ENCODE results near the gene CEP192. TPM values are rescaled to one million over a fixed set of nuclear protein-coding genes. Genes with fewer than 3 reads are reported as not detected.

CEP192 gene
- total and polyA plus RNA-seq, 2 of the 13 experiments (the other 11 are each of a cell fraction or from before 2014, with no cell fraction given), result 15.3 to 24.7 TPM

- no peak for TF ChIP-seq ZFP90 (CRISPR knock-in tag; IDR thresholded peaks at IDR 0.05; ENCODE audit: borderline replicate concordance)
- TF ChIP-seq ZNF263 (CRISPR knock-in tag; IDR thresholded peaks at IDR 0.05), result no peak
- TF ChIP-seq ZNF367 (CRISPR knock-in tag; IDR thresholded peaks at IDR 0.05; ENCODE audit: borderline replicate concordance), result no peak
- TF ChIP-seq, protein P1, sequence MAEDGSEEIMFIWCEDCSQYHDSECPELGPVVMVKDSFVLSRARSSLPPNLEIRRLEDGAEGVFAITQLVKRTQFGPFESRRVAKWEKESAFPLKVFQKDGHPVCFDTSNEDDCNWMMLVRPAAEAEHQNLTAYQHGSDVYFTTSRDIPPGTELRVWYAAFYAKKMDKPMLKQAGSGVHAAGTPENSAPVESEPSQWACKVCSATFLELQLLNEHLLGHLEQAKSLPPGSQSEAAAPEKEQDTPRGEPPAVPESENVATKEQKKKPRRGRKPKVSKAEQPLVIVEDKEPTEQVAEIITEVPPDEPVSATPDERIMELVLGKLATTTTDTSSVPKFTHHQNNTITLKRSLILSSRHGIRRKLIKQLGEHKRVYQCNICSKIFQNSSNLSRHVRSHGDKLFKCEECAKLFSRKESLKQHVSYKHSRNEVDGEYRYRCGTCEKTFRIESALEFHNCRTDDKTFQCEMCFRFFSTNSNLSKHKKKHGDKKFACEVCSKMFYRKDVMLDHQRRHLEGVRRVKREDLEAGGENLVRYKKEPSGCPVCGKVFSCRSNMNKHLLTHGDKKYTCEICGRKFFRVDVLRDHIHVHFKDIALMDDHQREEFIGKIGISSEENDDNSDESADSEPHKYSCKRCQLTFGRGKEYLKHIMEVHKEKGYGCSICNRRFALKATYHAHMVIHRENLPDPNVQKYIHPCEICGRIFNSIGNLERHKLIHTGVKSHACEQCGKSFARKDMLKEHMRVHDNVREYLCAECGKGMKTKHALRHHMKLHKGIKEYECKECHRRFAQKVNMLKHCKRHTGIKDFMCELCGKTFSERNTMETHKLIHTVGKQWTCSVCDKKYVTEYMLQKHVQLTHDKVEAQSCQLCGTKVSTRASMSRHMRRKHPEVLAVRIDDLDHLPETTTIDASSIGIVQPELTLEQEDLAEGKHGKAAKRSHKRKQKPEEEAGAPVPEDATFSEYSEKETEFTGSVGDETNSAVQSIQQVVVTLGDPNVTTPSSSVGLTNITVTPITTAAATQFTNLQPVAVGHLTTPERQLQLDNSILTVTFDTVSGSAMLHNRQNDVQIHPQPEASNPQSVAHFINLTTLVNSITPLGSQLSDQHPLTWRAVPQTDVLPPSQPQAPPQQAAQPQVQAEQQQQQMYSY (CRISPR knock-in tag; IDR thresholded peaks at IDR 0.05), result no peak
- no peak for TF ChIP-seq ZNF264 (CRISPR knock-in tag; IDR thresholded peaks at IDR 0.05)
- no peak for TF ChIP-seq THAP9 (CRISPR knock-in tag; IDR thresholded peaks at IDR 0.05; ENCODE audit: borderline replicate concordance)
Measured at GRCh38 chr18:13003466-13003896, 12.3 kb downstream of the CEP192 start (continued).

DNA sequence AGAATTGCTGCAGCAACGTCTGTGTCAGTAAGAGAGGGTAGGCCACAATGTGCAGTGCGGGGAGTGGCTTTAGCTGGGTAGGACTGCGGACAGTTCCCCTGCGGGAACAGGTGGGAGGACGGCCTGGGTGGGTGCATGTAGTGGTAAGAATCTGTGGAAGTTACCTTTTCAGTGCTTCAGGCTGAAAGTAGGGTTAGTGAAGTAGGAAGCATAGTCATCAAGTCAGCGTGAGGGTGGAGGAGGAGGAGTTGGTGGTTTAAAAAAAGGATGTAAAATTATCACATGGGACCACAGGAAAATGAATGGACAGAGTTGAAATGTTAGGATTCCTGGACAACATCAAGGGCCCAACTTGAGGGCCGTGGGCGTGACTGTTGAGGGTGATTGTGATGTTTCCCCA, 13.2 kb downstream of the CEP192 start:
- no peak overlapping the region for H3K9ac ChIP-seq (ENCODE audit: insufficient read depth, low read depth, low read length)
- no peak for FAIRE-seq
- in situ Hi-C loops (cut with HindIII; ENCODE audit: extremely low pct_ligation_motif_present, low pct_unique_long_range_greater_than_20kb), result loop anchor here (25.0 kb wide), 1 partner anchor 633 kb away; no protein-coding TSS in a partner anchor
- H4K20me1 ChIP-seq (ENCODE audit: insufficient read depth, low read length), result no peaks in the 10 kb centered on the region
- POLR2A ChIA-PET, result no interaction called here
- peaks cover 5% of the 10 kb centered on the region for H3K79me2 ChIP-seq (ENCODE audit: insufficient read depth, low read length)
- no peak overlapping the region for H2AFZ ChIP-seq (ENCODE audit: low read length)
- intact Hi-C loops (cut with micrococcal nuclease; ENCODE audit: unreplicated experiment), result no loop called here
- no peak overlapping the region for H3K4me2 ChIP-seq (ENCODE audit: low read depth, low read length)
- H3K27ac ChIP-seq (ENCODE audit: extremely low read length, insufficient read depth, low read length), result no peak overlapping the region
- H3K36me3 ChIP-seq (replicated peaks in 1 of 2; ENCODE audit: control insufficient read depth in 1 of 2, insufficient read depth in 2 of 2, low read length in 2 of 2), result peaks cover 7 to 52% of the 10 kb centered on the region in 2 experiments; a peak in 4 of 5 replicates
- 98% methylated on average over 8 of the region's 8 CpGs for WGBS (ENCODE audit: low lambda C conversion rate)
- H3K4me1 ChIP-seq (ENCODE audit: insufficient read depth, low read length), result no peaks in the 10 kb centered on the region
- BruUV-seq (replicated peaks), result no TSS peak
- CTCF ChIA-PET (ENCODE audit: low intra/inter-chr PET ratio, low total read pairs), result no interaction called here
- no peaks in the 10 kb centered on the region; a peak in 1 of 5 replicates for H3K27me3 ChIP-seq (ENCODE audit: control insufficient read depth in 1 of 2, insufficient read depth in 2 of 2, low read length in 2 of 2)
- no peaks in the 10 kb centered on the region for H3K9me3 ChIP-seq (ENCODE audit: low read length)
- H3K4me3 ChIP-seq (replicated peaks in 1 of 3; ENCODE audit: insufficient read depth in 1 of 3, low read depth in 2 of 3, low read length in 3 of 3), result no peak overlapping the region
- DNase-seq (ENCODE audit: low spot score), result no peak
- ATAC-seq, result no peak
- no peak for TF ChIP-seq HOXA3 (CRISPR knock-in tag; IDR thresholded peaks at IDR 0.05)
- TF ChIP-seq, protein P2, sequence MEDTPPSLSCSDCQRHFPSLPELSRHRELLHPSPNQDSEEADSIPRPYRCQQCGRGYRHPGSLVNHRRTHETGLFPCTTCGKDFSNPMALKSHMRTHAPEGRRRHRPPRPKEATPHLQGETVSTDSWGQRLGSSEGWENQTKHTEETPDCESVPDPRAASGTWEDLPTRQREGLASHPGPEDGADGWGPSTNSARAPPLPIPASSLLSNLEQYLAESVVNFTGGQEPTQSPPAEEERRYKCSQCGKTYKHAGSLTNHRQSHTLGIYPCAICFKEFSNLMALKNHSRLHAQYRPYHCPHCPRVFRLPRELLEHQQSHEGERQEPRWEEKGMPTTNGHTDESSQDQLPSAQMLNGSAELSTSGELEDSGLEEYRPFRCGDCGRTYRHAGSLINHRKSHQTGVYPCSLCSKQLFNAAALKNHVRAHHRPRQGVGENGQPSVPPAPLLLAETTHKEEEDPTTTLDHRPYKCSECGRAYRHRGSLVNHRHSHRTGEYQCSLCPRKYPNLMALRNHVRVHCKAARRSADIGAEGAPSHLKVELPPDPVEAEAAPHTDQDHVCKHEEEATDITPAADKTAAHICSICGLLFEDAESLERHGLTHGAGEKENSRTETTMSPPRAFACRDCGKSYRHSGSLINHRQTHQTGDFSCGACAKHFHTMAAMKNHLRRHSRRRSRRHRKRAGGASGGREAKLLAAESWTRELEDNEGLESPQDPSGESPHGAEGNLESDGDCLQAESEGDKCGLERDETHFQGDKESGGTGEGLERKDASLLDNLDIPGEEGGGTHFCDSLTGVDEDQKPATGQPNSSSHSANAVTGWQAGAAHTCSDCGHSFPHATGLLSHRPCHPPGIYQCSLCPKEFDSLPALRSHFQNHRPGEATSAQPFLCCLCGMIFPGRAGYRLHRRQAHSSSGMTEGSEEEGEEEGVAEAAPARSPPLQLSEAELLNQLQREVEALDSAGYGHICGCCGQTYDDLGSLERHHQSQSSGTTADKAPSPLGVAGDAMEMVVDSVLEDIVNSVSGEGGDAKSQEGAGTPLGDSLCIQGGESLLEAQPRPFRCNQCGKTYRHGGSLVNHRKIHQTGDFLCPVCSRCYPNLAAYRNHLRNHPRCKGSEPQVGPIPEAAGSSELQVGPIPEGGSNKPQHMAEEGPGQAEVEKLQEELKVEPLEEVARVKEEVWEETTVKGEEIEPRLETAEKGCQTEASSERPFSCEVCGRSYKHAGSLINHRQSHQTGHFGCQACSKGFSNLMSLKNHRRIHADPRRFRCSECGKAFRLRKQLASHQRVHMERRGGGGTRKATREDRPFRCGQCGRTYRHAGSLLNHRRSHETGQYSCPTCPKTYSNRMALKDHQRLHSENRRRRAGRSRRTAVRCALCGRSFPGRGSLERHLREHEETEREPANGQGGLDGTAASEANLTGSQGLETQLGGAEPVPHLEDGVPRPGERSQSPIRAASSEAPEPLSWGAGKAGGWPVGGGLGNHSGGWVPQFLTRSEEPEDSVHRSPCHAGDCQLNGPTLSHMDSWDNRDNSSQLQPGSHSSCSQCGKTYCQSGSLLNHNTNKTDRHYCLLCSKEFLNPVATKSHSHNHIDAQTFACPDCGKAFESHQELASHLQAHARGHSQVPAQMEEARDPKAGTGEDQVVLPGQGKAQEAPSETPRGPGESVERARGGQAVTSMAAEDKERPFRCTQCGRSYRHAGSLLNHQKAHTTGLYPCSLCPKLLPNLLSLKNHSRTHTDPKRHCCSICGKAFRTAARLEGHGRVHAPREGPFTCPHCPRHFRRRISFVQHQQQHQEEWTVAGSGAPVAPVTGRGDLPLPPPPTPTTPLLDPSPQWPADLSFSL (CRISPR knock-in tag; IDR thresholded peaks at IDR 0.05), result no peak
- no peak for TF ChIP-seq MAZ (IDR thresholded peaks at IDR 0.05; ENCODE audit: borderline replicate concordance, low read depth, low read length)
- TF ChIP-seq MAZ (CRISPR knock-in tag; IDR thresholded peaks at IDR 0.05; ENCODE audit: low read depth), result no peak

Measured in HepG2 (cell line).